Measurements from ENCODE around the gene NSD2.

Gene NSD2

DNA sequence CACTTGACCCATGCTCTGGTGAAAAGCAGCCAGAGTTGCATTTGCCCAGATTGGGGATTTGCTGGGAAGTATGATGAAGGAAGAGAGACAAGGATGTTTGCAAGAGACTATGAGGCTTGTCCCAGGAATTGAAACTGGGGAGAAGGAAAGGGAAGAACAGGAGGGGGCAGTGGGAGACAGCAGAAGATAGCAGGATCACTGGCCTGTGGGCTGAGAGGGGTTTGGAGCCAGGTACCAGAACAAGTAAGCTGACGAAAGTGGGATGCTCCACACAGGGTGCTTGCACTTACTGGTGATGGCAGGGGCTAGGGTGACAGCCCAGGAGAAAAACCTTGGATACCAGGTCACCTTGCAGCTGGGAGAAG is 11.8 kb upstream of the NSD2 start:
- Histone ChIP-seq H3K27me3 (ENCODE audit: insufficient read depth, poor library complexity, severe bottlenecking) (no peaks in the 10 kb centered on the region), H3K27ac (replicated peaks) (no peak overlapping the region), H3K4me3 (replicated peaks; ENCODE audit: insufficient read depth, low read length) (no peak overlapping the region)
- no peak for DNase-seq (ENCODE audit: low read depth in 1 of 2, low spot score in 1 of 2)
- TF ChIP-seq, protein P1, sequence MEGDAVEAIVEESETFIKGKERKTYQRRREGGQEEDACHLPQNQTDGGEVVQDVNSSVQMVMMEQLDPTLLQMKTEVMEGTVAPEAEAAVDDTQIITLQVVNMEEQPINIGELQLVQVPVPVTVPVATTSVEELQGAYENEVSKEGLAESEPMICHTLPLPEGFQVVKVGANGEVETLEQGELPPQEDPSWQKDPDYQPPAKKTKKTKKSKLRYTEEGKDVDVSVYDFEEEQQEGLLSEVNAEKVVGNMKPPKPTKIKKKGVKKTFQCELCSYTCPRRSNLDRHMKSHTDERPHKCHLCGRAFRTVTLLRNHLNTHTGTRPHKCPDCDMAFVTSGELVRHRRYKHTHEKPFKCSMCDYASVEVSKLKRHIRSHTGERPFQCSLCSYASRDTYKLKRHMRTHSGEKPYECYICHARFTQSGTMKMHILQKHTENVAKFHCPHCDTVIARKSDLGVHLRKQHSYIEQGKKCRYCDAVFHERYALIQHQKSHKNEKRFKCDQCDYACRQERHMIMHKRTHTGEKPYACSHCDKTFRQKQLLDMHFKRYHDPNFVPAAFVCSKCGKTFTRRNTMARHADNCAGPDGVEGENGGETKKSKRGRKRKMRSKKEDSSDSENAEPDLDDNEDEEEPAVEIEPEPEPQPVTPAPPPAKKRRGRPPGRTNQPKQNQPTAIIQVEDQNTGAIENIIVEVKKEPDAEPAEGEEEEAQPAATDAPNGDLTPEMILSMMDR (IDR thresholded peaks at IDR 0.05; ENCODE audit: insufficient read depth, low read length): no peak
- TF ChIP-seq SPI1 (IDR thresholded peaks at IDR 0.05; ENCODE audit: borderline replicate concordance, low read depth) (no peak), GABPA (IDR thresholded peaks at IDR 0.05; ENCODE audit: low read depth) (no peak), POLR2AphosphoS5 (IDR thresholded peaks at IDR 0.05; ENCODE audit: low read depth) (no peak)

DNA sequence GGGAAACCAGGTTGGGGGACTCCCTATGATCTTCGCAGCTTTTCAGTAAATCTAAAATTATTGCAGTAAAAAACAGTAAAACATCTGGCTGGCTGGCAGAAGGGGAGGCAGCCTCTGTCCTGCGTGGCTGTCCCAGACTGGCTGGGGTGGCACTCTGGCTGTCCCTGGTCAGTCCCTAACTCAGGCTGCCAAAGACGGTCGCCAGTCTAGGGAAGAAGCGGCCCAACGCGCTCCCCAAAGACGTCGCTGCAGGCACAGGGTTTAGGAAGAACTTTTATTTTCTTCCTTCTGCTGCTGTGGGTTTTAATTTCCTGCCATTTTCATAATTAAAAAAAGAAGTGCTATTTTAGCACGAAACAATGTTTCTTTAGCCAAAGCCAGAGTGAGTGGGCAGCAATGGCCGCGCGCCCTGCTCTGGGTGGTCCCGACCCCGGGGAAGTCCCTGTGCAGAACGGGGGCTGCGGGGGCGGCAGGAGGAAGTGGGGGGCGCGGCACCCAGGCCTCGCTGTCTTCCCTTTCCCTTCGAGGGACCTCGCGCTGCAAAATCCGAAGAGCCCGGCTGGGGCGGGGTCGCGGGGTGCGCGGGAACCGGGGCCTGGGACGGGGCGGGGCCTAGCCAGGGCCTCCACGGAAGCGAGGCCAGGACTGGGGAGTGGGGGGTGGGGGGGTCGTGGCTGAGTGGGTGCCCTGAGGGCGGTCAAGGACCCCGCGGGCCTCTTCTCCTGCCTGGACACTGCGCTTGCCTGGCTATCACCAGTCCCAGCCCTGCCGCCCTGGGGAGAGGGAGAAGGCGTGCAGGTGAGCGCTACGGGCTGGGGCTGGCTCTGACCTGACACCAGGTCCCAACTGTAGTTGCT is 8.9 kb upstream of the NSD2 start:
- H3K27me3 ChIP-seq (ENCODE audit: insufficient read depth, poor library complexity, severe bottlenecking): no peaks in the 10 kb centered on the region
- H3K27ac ChIP-seq (replicated peaks): no peak overlapping the region
- H3K4me3 ChIP-seq (replicated peaks; ENCODE audit: insufficient read depth, low read length): no peak overlapping the region
- TF ChIP-seq, protein P2, sequence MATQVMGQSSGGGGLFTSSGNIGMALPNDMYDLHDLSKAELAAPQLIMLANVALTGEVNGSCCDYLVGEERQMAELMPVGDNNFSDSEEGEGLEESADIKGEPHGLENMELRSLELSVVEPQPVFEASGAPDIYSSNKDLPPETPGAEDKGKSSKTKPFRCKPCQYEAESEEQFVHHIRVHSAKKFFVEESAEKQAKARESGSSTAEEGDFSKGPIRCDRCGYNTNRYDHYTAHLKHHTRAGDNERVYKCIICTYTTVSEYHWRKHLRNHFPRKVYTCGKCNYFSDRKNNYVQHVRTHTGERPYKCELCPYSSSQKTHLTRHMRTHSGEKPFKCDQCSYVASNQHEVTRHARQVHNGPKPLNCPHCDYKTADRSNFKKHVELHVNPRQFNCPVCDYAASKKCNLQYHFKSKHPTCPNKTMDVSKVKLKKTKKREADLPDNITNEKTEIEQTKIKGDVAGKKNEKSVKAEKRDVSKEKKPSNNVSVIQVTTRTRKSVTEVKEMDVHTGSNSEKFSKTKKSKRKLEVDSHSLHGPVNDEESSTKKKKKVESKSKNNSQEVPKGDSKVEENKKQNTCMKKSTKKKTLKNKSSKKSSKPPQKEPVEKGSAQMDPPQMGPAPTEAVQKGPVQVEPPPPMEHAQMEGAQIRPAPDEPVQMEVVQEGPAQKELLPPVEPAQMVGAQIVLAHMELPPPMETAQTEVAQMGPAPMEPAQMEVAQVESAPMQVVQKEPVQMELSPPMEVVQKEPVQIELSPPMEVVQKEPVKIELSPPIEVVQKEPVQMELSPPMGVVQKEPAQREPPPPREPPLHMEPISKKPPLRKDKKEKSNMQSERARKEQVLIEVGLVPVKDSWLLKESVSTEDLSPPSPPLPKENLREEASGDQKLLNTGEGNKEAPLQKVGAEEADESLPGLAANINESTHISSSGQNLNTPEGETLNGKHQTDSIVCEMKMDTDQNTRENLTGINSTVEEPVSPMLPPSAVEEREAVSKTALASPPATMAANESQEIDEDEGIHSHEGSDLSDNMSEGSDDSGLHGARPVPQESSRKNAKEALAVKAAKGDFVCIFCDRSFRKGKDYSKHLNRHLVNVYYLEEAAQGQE (IDR thresholded peaks at IDR 0.05; ENCODE audit: insufficient replicate concordance, low read depth): no peak
- TF ChIP-seq SPI1 (IDR thresholded peaks at IDR 0.05; ENCODE audit: borderline replicate concordance, low read depth): no peak
- TF ChIP-seq GABPA (IDR thresholded peaks at IDR 0.05; ENCODE audit: low read depth): no peak
- no peak for TF ChIP-seq POLR2AphosphoS5 (IDR thresholded peaks at IDR 0.05; ENCODE audit: low read depth)
- TF ChIP-seq, protein P1 (IDR thresholded peaks at IDR 0.05; ENCODE audit: insufficient read depth, low read length): no peak
- no peak for DNase-seq (ENCODE audit: low read depth in 1 of 2, low spot score in 1 of 2)

DNA sequence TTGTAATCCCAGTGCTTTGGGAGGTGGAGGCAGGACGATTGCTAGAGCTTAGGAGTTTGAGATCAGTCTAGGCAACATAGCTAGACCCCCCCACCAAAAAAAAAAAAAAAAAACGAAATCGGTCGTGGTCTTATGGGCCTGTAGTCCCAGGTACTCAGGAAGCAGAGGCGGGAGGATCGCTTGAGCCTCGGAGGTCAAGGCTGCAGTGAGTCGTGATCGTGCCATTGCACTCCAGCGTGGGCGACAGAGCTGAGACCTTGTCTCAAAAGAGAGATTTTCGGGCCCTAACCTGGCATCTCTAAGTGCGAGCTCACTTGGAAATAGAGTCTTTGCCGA is 8.3 kb upstream of the NSD2 start:
- no peak for DNase-seq (ENCODE audit: low read depth in 1 of 2, low spot score in 1 of 2)
- Histone ChIP-seq H3K4me3 (replicated peaks; ENCODE audit: insufficient read depth, low read length) (no peak overlapping the region), H3K27ac (replicated peaks) (no peak overlapping the region), H3K27me3 (ENCODE audit: insufficient read depth, poor library complexity, severe bottlenecking) (no peaks in the 10 kb centered on the region)
- TF ChIP-seq, protein P1 (IDR thresholded peaks at IDR 0.05; ENCODE audit: insufficient read depth, low read length): no peak
- TF ChIP-seq POLR2AphosphoS5 (IDR thresholded peaks at IDR 0.05; ENCODE audit: low read depth): no peak
- TF ChIP-seq GABPA (IDR thresholded peaks at IDR 0.05; ENCODE audit: low read depth): no peak
- TF ChIP-seq SPI1 (IDR thresholded peaks at IDR 0.05; ENCODE audit: borderline replicate concordance, low read depth): no peak
- TF ChIP-seq, protein P2 (IDR thresholded peaks at IDR 0.05; ENCODE audit: insufficient replicate concordance, low read depth): no peak
